ENCODE measurements around the gene MRM1.

GRCh38 chr17:36566081-36566480 lies 35.3 kb upstream of the MRM1 start:
- TF ChIP-seq POLR2A (IDR thresholded peaks at IDR 0.05): no peak
- no peak for TF ChIP-seq CTCF (IDR thresholded peaks at IDR 0.05)
- TF ChIP-seq POLR2AphosphoS5 (IDR thresholded peaks at IDR 0.05; ENCODE audit: insufficient read depth in 1 of 2, low read depth in 1 of 2): no peak

Data from vagina (tissue), 2 donors.